NCI-H1930 (cell line): ENCODE results near the gene GAREM1.

Source experiments
- DNase-seq, 2 experiments: peaks; one replicate each; lab custom pipeline; 2025; lab: John Stamatoyannopoulos, UW

Gene GAREM1

GRCh38 chr18:32328379-32328778, 142.3 kb downstream of the GAREM1 start:
- DNase-seq = no peak

GRCh38 chr18:32326450-32327308, 144.0 kb downstream of the GAREM1 start:
- DNase-seq = no peak

DNA sequence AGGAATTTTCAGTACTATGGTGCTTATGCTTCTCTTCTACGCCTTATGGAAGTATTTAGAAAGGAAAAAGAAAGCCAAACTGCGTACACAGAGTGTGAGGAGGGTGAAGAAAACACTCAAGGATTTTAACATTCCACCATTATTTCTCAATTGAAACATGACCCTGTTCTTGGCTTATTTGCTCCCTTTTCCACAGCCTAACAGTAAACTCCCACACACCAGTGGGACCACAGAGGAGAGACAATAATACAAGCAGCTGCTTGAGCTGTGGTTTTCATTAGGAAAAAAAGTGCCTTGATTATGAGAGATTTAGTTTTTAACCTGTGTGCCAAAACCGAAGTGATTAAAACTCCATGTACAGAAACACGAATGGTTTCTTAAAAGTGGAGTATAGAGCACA, 146.5 kb downstream of the GAREM1 start:
- no peak for DNase-seq

DNA sequence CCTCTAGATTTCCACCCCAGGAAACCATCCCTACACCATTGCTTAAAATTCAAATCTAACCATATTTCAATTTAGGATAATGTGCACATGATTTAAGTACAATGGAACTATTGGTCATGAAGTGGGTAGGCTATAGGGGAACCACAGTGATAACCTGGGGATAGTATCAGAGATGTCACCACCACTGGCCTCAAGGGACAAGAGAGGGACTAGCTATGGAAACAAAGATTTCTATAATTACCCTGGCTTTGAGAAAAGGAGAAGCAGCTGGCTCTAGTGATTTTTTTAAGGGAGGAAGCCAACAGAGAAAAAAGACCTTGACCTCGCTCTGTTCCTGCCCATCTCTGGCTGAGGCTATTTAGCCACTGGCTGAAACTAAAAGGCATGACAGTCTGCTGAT, 148.9 kb downstream of the GAREM1 start:
- DNase-seq = no peak

GRCh38 chr18:32319084-32319483, 151.6 kb downstream of the GAREM1 start:
- no peak for DNase-seq

DNA sequence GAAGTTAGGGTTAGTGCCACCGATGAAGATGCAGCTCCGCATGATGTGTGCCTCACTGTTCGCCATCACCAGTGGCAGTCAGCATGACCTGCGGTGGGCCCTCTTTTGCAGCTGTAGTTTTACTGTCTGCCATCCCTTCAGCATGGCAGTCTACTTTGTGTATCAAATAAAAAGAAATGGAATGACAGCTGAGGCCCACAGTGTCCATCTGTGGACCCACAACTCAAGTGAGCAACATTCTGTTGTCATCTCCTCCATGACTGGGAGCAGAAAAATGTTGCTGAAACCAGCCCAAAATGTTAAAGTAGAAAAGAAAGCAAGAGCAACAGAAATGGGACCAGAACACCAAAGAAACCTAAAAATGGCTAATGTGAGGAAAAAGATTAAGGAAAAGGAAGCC, 152.1 kb downstream of the GAREM1 start:
- no peak for DNase-seq

DNA sequence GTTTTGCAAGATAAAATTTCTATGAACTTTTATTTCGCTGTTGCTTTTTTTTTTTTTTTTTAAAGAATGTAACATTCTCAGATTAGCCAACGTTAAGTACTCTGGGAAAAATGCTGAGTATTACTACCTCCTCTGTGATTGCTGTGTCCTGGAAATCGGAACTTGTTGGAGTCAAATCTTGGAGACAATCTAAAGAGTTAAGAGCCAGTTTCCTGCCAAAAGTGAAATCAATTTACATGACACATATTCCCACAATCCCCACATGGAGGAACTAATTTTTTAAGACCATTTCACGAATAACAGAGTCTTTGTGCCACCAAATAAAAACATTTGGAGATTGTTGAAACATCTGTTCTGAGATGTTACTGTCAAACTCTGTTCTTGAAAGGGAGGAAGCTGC, 153.0 kb downstream of the GAREM1 start:
- no peak for DNase-seq

GRCh38 chr18:32315881-32316280, 154.8 kb downstream of the GAREM1 start:
- no peak for DNase-seq

GRCh38 chr18:32310774-32311173, 159.9 kb downstream of the GAREM1 start:
- DNase-seq = no peak

DNA sequence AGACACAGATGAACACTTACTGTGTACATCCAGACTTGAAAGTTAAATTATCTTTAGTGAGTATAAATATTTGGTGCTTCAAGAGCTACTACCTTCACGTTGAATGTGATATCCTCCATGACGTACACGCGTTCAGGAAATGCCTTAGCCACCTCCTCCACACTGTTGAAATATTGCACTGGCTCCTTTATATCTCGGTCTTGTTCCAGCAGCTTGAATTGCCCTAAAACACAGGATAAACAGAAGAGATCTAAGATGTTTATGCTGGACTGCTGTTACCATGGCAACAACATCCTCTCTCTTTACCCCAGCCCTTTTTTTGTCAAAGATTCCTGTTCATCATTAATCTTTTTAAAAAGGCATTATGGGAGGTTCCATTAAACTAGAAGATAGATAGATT, 160.6 kb downstream of the GAREM1 start:
- DNase-seq = no peak

GRCh38 chr18:32308493-32309120, 162.1 kb downstream of the GAREM1 start:
- DNase-seq = no peak

DNA sequence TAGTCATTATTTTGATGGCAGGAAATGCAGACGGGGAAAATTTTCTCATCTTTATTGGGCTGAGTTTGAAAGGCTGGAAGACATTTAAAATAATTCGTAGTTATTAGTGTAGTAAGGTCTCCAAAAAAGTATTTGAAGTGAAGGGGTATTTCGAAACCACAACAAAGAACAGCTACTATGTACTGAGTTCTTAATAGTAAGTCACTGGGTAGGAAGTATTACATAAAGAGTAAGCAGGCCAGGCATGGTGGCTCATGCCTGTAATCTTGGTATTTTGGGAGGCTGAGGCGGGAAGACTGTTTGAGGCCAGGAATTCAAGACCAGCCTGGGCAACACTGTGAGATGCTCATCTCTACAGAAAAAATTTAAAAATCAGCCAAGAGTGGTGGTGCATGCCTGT, 167.3 kb downstream of the GAREM1 start:
- DNase-seq = no peak

GRCh38 chr18:32302806-32303205, 167.9 kb downstream of the GAREM1 start:
- DNase-seq = no peak

- no peak for DNase-seq
Observed at GRCh38 chr18:32301976-32302743, 168.5 kb downstream of the GAREM1 start.

DNA sequence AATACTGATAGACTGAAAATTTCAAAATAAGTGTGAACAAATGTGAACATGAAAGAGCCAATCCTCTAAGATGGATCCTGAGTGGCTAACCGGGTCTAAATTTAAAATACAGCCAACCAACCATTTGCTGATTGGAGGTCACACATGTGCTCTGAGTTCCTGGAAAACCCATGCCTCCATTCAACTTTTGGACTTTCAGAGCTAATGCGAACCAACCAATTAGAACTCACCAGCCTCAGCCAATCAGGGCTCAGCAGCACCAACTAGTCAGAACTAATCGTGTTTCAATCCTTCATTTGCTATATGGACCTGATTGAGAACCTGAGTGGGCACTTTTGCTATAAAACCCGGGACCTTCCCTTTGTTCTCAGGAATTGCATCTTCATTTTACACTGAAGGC, 169.3 kb downstream of the GAREM1 start:
- no peak for DNase-seq

GRCh38 chr18:32300914-32301313, 169.8 kb downstream of the GAREM1 start:
- DNase-seq = no peak

DNA sequence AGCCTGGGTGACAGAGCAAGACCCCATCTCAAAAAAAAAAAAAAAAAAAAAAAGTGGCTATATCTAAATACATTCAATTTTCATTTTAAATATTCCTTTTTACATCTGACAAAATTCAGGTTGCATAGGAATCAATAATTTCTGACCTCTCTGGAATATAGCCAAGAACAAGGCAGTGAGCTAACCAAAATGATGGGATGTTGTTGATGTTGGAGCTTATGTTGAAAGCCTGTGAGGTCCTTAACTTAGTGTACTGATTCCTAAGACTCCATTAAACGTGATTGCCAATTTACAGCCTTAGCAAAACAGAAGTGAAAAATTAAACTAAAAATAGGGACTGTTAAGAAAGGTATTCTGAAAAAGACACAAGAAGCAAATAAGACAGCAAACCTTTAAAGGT, 171.2 kb downstream of the GAREM1 start:
- no peak for DNase-seq

- DNase-seq = no peak
Observed at GRCh38 chr18:32298171-32298667, 172.5 kb downstream of the GAREM1 start.

- DNase-seq = no peak
Observed at GRCh38 chr18:32297579-32298170, 173.0 kb downstream of the GAREM1 start.

DNA sequence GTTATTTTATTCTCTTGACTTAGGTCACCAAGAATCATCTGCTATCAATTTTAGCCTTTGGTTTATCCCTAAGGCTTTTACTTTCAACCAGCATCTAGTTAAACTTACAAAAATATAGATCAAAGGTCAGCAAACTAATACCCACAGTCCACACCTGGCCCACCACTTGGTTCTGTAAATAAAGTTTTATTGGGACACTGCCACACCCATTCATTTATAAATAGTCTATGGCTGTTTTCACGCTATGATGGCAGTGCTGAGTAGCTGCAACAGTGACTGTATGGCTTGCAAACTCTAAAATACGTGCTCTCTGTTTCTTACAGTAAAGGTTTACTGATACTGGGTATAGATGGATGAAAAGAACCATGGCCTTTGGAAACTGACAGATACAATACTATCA, 173.8 kb downstream of the GAREM1 start:
- no peak for DNase-seq

DNA sequence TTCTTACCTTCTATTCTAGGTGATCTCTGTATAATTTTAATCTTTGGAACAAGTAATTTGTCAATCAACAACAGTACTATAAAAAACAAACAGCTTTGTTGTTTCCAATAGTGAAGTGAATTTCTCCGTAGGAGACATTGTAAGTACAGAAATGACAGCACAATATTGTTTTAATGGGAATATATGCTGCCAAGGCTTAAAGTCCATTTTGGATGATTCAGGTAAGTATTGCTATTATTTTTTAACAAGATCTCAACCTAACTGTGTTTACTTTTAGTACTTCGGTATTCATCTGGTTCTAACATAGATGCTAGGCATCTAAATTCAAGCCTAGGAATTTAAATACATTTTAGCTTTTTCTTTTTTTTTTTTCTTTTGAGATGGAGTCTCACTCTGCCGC, 175.1 kb downstream of the GAREM1 start:
- DNase-seq = no peak

- no peak for DNase-seq
Observed at GRCh38 chr18:32293107-32293506, 177.6 kb downstream of the GAREM1 start.
